Urothelium cell line (cell line): ENCODE measurements around the gene STK38.

Source experiments
- DNase-seq: peaks from one replicate; pipeline ENCODE4 v3.0.0; 2011; ENCODE audit warnings: low spot score, mixed read lengths
- FAIRE-seq: peaks from 2 replicates; lab custom pipeline; 2011; peaks lifted over from hg19 to GRCh38; lab: Jason Lieb, UNC

The STK38 gene

GRCh38 chr6:36524871-36525270 lies 22.4 kb downstream of the STK38 start:
- FAIRE-seq = no peak
- DNase-seq = no peak

GRCh38 chr6:36523936-36524499 lies 23.3 kb downstream of the STK38 start:
- DNase-seq (no peak), FAIRE-seq (no peak)

- FAIRE-seq = no peak
- no peak for DNase-seq
These were observed 23.8 kb downstream of the STK38 start for GRCh38 chr6:36523451-36523850.

GRCh38 chr6:36519352-36519751 lies 27.9 kb downstream of the STK38 start:
- no peak for FAIRE-seq

GRCh38 chr6:36517408-36517807 lies 29.9 kb downstream of the STK38 start:
- FAIRE-seq (no peak), DNase-seq (no peak)

More at GRCh38 chr6:36519352-36519751, 27.9 kb downstream of the STK38 start:
- DNase-seq = no peak

GRCh38 chr6:36516988-36517387 lies 30.3 kb downstream of the STK38 start:
- DNase-seq (no peak), FAIRE-seq (no peak)

GRCh38 chr6:36516559-36516958 lies 30.7 kb downstream of the STK38 start:
- DNase-seq = no peak

GRCh38 chr6:36515844-36516243 lies 31.4 kb downstream of the STK38 start:
- DNase-seq (no peak), FAIRE-seq (no peak)

More at GRCh38 chr6:36516559-36516958, 30.7 kb downstream of the STK38 start:
- FAIRE-seq = no peak

GRCh38 chr6:36514554-36515456 lies 32.5 kb downstream of the STK38 start:
- FAIRE-seq (no peak), DNase-seq (no peak)

- no peak for DNase-seq
- FAIRE-seq = no peak
These were observed 36.9 kb downstream of the STK38 start for GRCh38 chr6:36510365-36510764.

- no peak for FAIRE-seq
- no peak for DNase-seq
These were observed 38.7 kb downstream of the STK38 start for GRCh38 chr6:36508532-36508931.

GRCh38 chr6:36506611-36507010 lies 40.7 kb downstream of the STK38 start:
- FAIRE-seq (no peak), DNase-seq (no peak)

- DNase-seq (no peak), FAIRE-seq (no peak)
These were observed 41.3 kb downstream of the STK38 start for GRCh38 chr6:36505744-36506534.

- FAIRE-seq = no peak
- no peak for DNase-seq
These were observed 42.3 kb downstream of the STK38 start for GRCh38 chr6:36504982-36505381.

- DNase-seq (no peak), FAIRE-seq (no peak)
These were observed 43.1 kb downstream of the STK38 start for GRCh38 chr6:36504181-36504580.

- DNase-seq (no peak), FAIRE-seq (no peak)
These were observed 45.6 kb downstream of the STK38 start for GRCh38 chr6:36501686-36502085.

- FAIRE-seq = no peak
- DNase-seq = no peak
These were observed 47.4 kb downstream of the STK38 start for GRCh38 chr6:36499918-36500317.

GRCh38 chr6:36495086-36495485 lies 52.2 kb downstream of the STK38 start:
- FAIRE-seq (no peak), DNase-seq (no peak)

- no peak for FAIRE-seq
- DNase-seq = no peak
These were observed 53.4 kb downstream of the STK38 start for GRCh38 chr6:36493859-36494258.

- FAIRE-seq (no peak), DNase-seq (no peak)
These were observed 54.0 kb downstream of the STK38 start for GRCh38 chr6:36493319-36493718.

GRCh38 chr6:36492621-36493020 lies 54.7 kb downstream of the STK38 start:
- no peak for DNase-seq
- FAIRE-seq = no peak
